ENCODE results near the gene MATCAP1.

Gene MATCAP1

GRCh38 chr16:67190448-67191399 is 7.0 kb upstream of the MATCAP1 start:
- H3K79me1 ChIP-seq (ENCODE audit: low read length), result peaks cover 10% of the 10 kb centered on the region
- peaks cover 12% of the 10 kb centered on the region for H3K79me2 ChIP-seq (ENCODE audit: control insufficient read depth, insufficient read depth, low read length, poor library complexity)
- no peak overlapping the region for H4K12ac ChIP-seq (ENCODE audit: low read depth, low read length)
- H3K4me1 ChIP-seq (ENCODE audit: control insufficient read depth in 1 of 2, insufficient read depth in 2 of 2, low read length in 2 of 2), result peaks cover 25 to 29% of the 10 kb centered on the region in 2 experiments
- H2BK120ac ChIP-seq (ENCODE audit: insufficient read depth, low read length, poor library complexity), result no peak overlapping the region
- no peak overlapping the region for H3K27ac ChIP-seq (ENCODE audit: low read depth, low read length)
- H3K4me3 ChIP-seq (ENCODE audit: low read depth, low read length), result no peak overlapping the region
- H3K14ac ChIP-seq (ENCODE audit: low read length), result no peak overlapping the region
- H4K8ac ChIP-seq (ENCODE audit: low read depth, low read length), result no peak overlapping the region
- H3K27me3 ChIP-seq (ENCODE audit: insufficient read depth, low read length), result no peaks in the 10 kb centered on the region
- H3K36me3 ChIP-seq (ENCODE audit: control insufficient read depth in 1 of 2, insufficient read depth in 2 of 2, low read length in 2 of 2), result peaks cover 22 to 25% of the 10 kb centered on the region in 2 experiments
- WGBS (ENCODE audit: extremely low coverage, insufficient coverage, insufficient read length), result no CpG with 5 or more reads among the region's 13 CpGs
- H3K18ac ChIP-seq (ENCODE audit: low read length), result no peak overlapping the region
- H3K9me3 ChIP-seq (ENCODE audit: insufficient read depth, low read depth, low read length), result no peaks in the 10 kb centered on the region
- no peak overlapping the region for H2AFZ ChIP-seq (ENCODE audit: insufficient read depth, low read length, poor library complexity)
- H3K4me2 ChIP-seq (ENCODE audit: low read length), result no peak overlapping the region
- no peak overlapping the region for H3K9ac ChIP-seq (ENCODE audit: low read length)
- no peak overlapping the region for H3K4ac ChIP-seq (ENCODE audit: low read depth, low read length)
- peak in 1 of 2 donors; percentile 56 for DNase-seq
- H2BK12ac ChIP-seq (ENCODE audit: low read length), result no peak overlapping the region
- H2BK5ac ChIP-seq (ENCODE audit: low read depth, low read length, poor library complexity), result no peak overlapping the region
- no peak overlapping the region for H2AK5ac ChIP-seq (ENCODE audit: low read length)
- H3K23ac ChIP-seq (ENCODE audit: low read length), result no peak overlapping the region
- H4K91ac ChIP-seq (ENCODE audit: low read depth, low read length), result peak overlapping the region; percentile 46

- Histone ChIP-seq H3K79me1 (ENCODE audit: low read length) (peaks cover 10% of the 10 kb centered on the region), H3K27ac (ENCODE audit: low read depth, low read length) (no peak within 1 kb of the TSS), H4K8ac (ENCODE audit: low read depth, low read length) (no peak within 1 kb of the TSS), H3K27me3 (ENCODE audit: insufficient read depth, low read length) (no peaks in the 10 kb centered on the region), H4K12ac (ENCODE audit: low read depth, low read length) (no peak within 1 kb of the TSS), H4K91ac (ENCODE audit: low read depth, low read length) (peak within 1 kb of the TSS; percentile 46), H3K14ac (ENCODE audit: low read length) (no peak within 1 kb of the TSS), H3K79me2 (ENCODE audit: control insufficient read depth, insufficient read depth, low read length, poor library complexity) (peaks cover 12% of the 10 kb centered on the region), H3K4me2 (ENCODE audit: low read length) (no peak within 1 kb of the TSS), H3K9me3 (ENCODE audit: insufficient read depth, low read depth, low read length) (peaks cover 2% of the 10 kb centered on the region), H3K4ac (ENCODE audit: low read depth, low read length) (no peak within 1 kb of the TSS), H2AFZ (ENCODE audit: insufficient read depth, low read length, poor library complexity) (no peak within 1 kb of the TSS), H3K36me3 (ENCODE audit: control insufficient read depth in 1 of 2, insufficient read depth in 2 of 2, low read length in 2 of 2) (peaks cover 15 to 18% of the 10 kb centered on the region in 2 experiments), H2BK12ac (ENCODE audit: low read length) (no peak within 1 kb of the TSS), H3K9ac (ENCODE audit: low read length) (no peak within 1 kb of the TSS), H2BK120ac (ENCODE audit: insufficient read depth, low read length, poor library complexity) (no peak within 1 kb of the TSS), H3K4me3 (ENCODE audit: low read depth, low read length) (no peak within 1 kb of the TSS), H2BK5ac (ENCODE audit: low read depth, low read length, poor library complexity) (no peak within 1 kb of the TSS), H2AK5ac (ENCODE audit: low read length) (no peak within 1 kb of the TSS), H3K18ac (ENCODE audit: low read length) (no peak within 1 kb of the TSS), H3K4me1 (ENCODE audit: control insufficient read depth in 1 of 2, insufficient read depth in 2 of 2, low read length in 2 of 2) (peaks cover 26 to 34% of the 10 kb centered on the region in 2 experiments), H3K23ac (ENCODE audit: low read length) (no peak within 1 kb of the TSS)
- no CpG with 5 or more reads among the region's 6 CpGs for WGBS (ENCODE audit: extremely low coverage, insufficient coverage, insufficient read length)
- no peak for DNase-seq
Observed at GRCh38 chr16:67190041-67190440, 6.3 kb upstream of the MATCAP1 start, which contains the start of gene EXOC3L1. EXOC3L1 (minus strand) TSS chr16:67190136; CDS start chr16:67189676, 460 bp downstream.

GRCh38 chr16:67188798-67189197 is 5.0 kb upstream of the MATCAP1 start:
- H3K36me3 ChIP-seq (ENCODE audit: control insufficient read depth in 1 of 2, insufficient read depth in 2 of 2, low read length in 2 of 2), result peaks cover 3 to 6% of the 10 kb centered on the region in 2 experiments
- no peak overlapping the region for H4K91ac ChIP-seq (ENCODE audit: low read depth, low read length)
- WGBS (ENCODE audit: extremely low coverage, insufficient coverage, insufficient read length), result no CpG with 5 or more reads among the region's 15 CpGs
- peaks cover 13% of the 10 kb centered on the region for H3K79me1 ChIP-seq (ENCODE audit: low read length)
- H3K27me3 ChIP-seq (ENCODE audit: insufficient read depth, low read length), result peaks cover 3% of the 10 kb centered on the region
- H2BK120ac ChIP-seq (ENCODE audit: insufficient read depth, low read length, poor library complexity), result no peak overlapping the region
- no peak overlapping the region for H3K4ac ChIP-seq (ENCODE audit: low read depth, low read length)
- H3K18ac ChIP-seq (ENCODE audit: low read length), result no peak overlapping the region
- H3K23ac ChIP-seq (ENCODE audit: low read length), result no peak overlapping the region
- peak overlapping the region; percentile 31 for H3K4me3 ChIP-seq (ENCODE audit: low read depth, low read length)
- H2BK5ac ChIP-seq (ENCODE audit: low read depth, low read length, poor library complexity), result no peak overlapping the region
- H3K4me1 ChIP-seq (ENCODE audit: control insufficient read depth in 1 of 2, insufficient read depth in 2 of 2, low read length in 2 of 2), result peaks cover 35 to 45% of the 10 kb centered on the region in 2 experiments
- H2AK5ac ChIP-seq (ENCODE audit: low read length), result no peak overlapping the region
- H3K4me2 ChIP-seq (ENCODE audit: low read length), result no peak overlapping the region
- no peak for DNase-seq
- no peak overlapping the region for H2AFZ ChIP-seq (ENCODE audit: insufficient read depth, low read length, poor library complexity)
- no peak overlapping the region for H3K14ac ChIP-seq (ENCODE audit: low read length)
- H4K12ac ChIP-seq (ENCODE audit: low read depth, low read length), result no peak overlapping the region
- no peak overlapping the region for H4K8ac ChIP-seq (ENCODE audit: low read depth, low read length)
- no peak overlapping the region for H3K9ac ChIP-seq (ENCODE audit: low read length)
- H3K27ac ChIP-seq (ENCODE audit: low read depth, low read length), result no peak overlapping the region
- H3K9me3 ChIP-seq (ENCODE audit: insufficient read depth, low read depth, low read length), result peaks cover 6% of the 10 kb centered on the region
- peaks cover 12% of the 10 kb centered on the region for H3K79me2 ChIP-seq (ENCODE audit: control insufficient read depth, insufficient read depth, low read length, poor library complexity)
- H2BK12ac ChIP-seq (ENCODE audit: low read length), result no peak overlapping the region

- no peak overlapping the region for H4K91ac ChIP-seq (ENCODE audit: low read depth, low read length)
- H2BK120ac ChIP-seq (ENCODE audit: insufficient read depth, low read length, poor library complexity), result no peak overlapping the region
- peaks cover 34 to 45% of the 10 kb centered on the region in 2 experiments for H3K4me1 ChIP-seq (ENCODE audit: control insufficient read depth in 1 of 2, insufficient read depth in 2 of 2, low read length in 2 of 2)
- H3K4me2 ChIP-seq (ENCODE audit: low read length), result no peak overlapping the region
- no peak overlapping the region for H4K8ac ChIP-seq (ENCODE audit: low read depth, low read length)
- no CpG with 5 or more reads among the region's 4 CpGs for WGBS (ENCODE audit: extremely low coverage, insufficient coverage, insufficient read length)
- no peak overlapping the region for H2AFZ ChIP-seq (ENCODE audit: insufficient read depth, low read length, poor library complexity)
- peaks cover 15% of the 10 kb centered on the region for H3K79me1 ChIP-seq (ENCODE audit: low read length)
- no peak overlapping the region for H3K4me3 ChIP-seq (ENCODE audit: low read depth, low read length)
- peaks cover 6% of the 10 kb centered on the region for H3K9me3 ChIP-seq (ENCODE audit: insufficient read depth, low read depth, low read length)
- H4K12ac ChIP-seq (ENCODE audit: low read depth, low read length), result no peak overlapping the region
- peaks cover 3% of the 10 kb centered on the region for H3K27me3 ChIP-seq (ENCODE audit: insufficient read depth, low read length)
- H3K4ac ChIP-seq (ENCODE audit: low read depth, low read length), result no peak overlapping the region
- H2BK5ac ChIP-seq (ENCODE audit: low read depth, low read length, poor library complexity), result no peak overlapping the region
- H2AK5ac ChIP-seq (ENCODE audit: low read length), result no peak overlapping the region
- H3K36me3 ChIP-seq (ENCODE audit: control insufficient read depth in 1 of 2, insufficient read depth in 2 of 2, low read length in 2 of 2), result peaks cover 2 to 4% of the 10 kb centered on the region in 2 experiments
- H3K27ac ChIP-seq (ENCODE audit: low read depth, low read length), result no peak overlapping the region
- H3K18ac ChIP-seq (ENCODE audit: low read length), result no peak overlapping the region
- H2BK12ac ChIP-seq (ENCODE audit: low read length), result no peak overlapping the region
- no peak overlapping the region for H3K14ac ChIP-seq (ENCODE audit: low read length)
- H3K79me2 ChIP-seq (ENCODE audit: control insufficient read depth, insufficient read depth, low read length, poor library complexity), result peaks cover 14% of the 10 kb centered on the region
- no peak for DNase-seq
- H3K9ac ChIP-seq (ENCODE audit: low read length), result no peak overlapping the region
- H3K23ac ChIP-seq (ENCODE audit: low read length), result no peak overlapping the region
Observed at GRCh38 chr16:67188323-67188722, 4.6 kb upstream of the MATCAP1 start.

Measured in trophoblast cell (in vitro differentiated cells and primary cell).